Measurements from ENCODE around the gene HS6ST3.

The HS6ST3 gene

GRCh38 chr13:96542986-96543385 lies 453.1 kb downstream of the HS6ST3 start:
- no peak for DNase-seq (ENCODE audit: low read depth)

GRCh38 chr13:96544957-96545356 lies 455.1 kb downstream of the HS6ST3 start:
- no peak for DNase-seq (ENCODE audit: low read depth)

GRCh38 chr13:96546463-96546862 lies 456.6 kb downstream of the HS6ST3 start:
- no peak for DNase-seq (ENCODE audit: low read depth)

- DNase-seq (ENCODE audit: low read depth) = no peak
Observed at GRCh38 chr13:96551546-96551945, 461.6 kb downstream of the HS6ST3 start.

GRCh38 chr13:96552559-96552958 lies 462.7 kb downstream of the HS6ST3 start:
- no peak for DNase-seq (ENCODE audit: low read depth)

- DNase-seq (ENCODE audit: low read depth) = no peak
Observed at GRCh38 chr13:96553796-96554195, 463.9 kb downstream of the HS6ST3 start.

- DNase-seq (ENCODE audit: low read depth) = no peak
Observed at GRCh38 chr13:96573563-96573962, 483.7 kb downstream of the HS6ST3 start.

GRCh38 chr13:96575423-96576320 lies 485.8 kb downstream of the HS6ST3 start:
- DNase-seq (ENCODE audit: low read depth) = no peak

GRCh38 chr13:96581741-96582140 lies 491.8 kb downstream of the HS6ST3 start:
- no peak for DNase-seq (ENCODE audit: low read depth)

GRCh38 chr13:96615252-96615651 lies 525.3 kb downstream of the HS6ST3 start:
- no peak for DNase-seq (ENCODE audit: low read depth)

GRCh38 chr13:96617528-96617927 lies 527.6 kb downstream of the HS6ST3 start:
- DNase-seq (ENCODE audit: low read depth) = no peak

GRCh38 chr13:96621634-96622183 lies 531.8 kb downstream of the HS6ST3 start:
- DNase-seq (ENCODE audit: low read depth) = no peak

GRCh38 chr13:96629331-96629730 lies 539.4 kb downstream of the HS6ST3 start:
- no peak for DNase-seq (ENCODE audit: low read depth)

GRCh38 chr13:96632536-96633320 lies 542.8 kb downstream of the HS6ST3 start:
- DNase-seq (ENCODE audit: low read depth) = no peak

- no peak for DNase-seq (ENCODE audit: low read depth)
Observed at GRCh38 chr13:96636001-96636709, 546.2 kb downstream of the HS6ST3 start.

GRCh38 chr13:96637039-96637438 lies 547.1 kb downstream of the HS6ST3 start:
- no peak for DNase-seq (ENCODE audit: low read depth)

GRCh38 chr13:96646101-96646500 lies 556.2 kb downstream of the HS6ST3 start:
- DNase-seq (ENCODE audit: low read depth) = no peak

GRCh38 chr13:96646515-96647211 lies 556.8 kb downstream of the HS6ST3 start:
- no peak for DNase-seq (ENCODE audit: low read depth)

GRCh38 chr13:96650301-96650886 lies 560.5 kb downstream of the HS6ST3 start:
- no peak for DNase-seq (ENCODE audit: low read depth)

GRCh38 chr13:96651598-96651997 lies 561.7 kb downstream of the HS6ST3 start:
- no peak for DNase-seq (ENCODE audit: low read depth)

GRCh38 chr13:96652506-96652905 lies 562.6 kb downstream of the HS6ST3 start:
- DNase-seq (ENCODE audit: low read depth) = no peak
